K562 (cell line): ENCODE data around the gene DAPP1. TPM values are rescaled to one million over a fixed set of nuclear protein-coding genes. Genes with fewer than 3 reads are reported as not detected.

Experiments
- ATAC-seq: fragments of 200-7000 bp; cut with Tn5 transposase; 3 replicates; pipeline ENCODE4 v1.9.1; 2020; ENCODE audit warnings: moderate library complexity
- BruUV-seq: library from RNA; stranded (reverse); fragments of 400-500 nt; replicated peaks from 2 replicates; lab custom pipeline; 2021; lab: Mats Ljungman, UMichigan
- CTCF ChIA-PET: fragments of 300-600 bp; formaldehyde crosslinking; extraction: SDS; loops from one replicate; lab custom pipeline; 2021; ENCODE audit warnings: low intra/inter-chr PET ratio; lab: Yijun Ruan, JAX
- POLR2A ChIA-PET: fragments of 300-600, 350-650 bp; sonication (Branson Sonifier 250); formaldehyde crosslinking; extraction: SDS; loops from one replicate; lab custom pipeline; 2021; ENCODE audit warnings: antibody characterized with exemption, inconsistent platforms; lab: Yijun Ruan, JAX
- DNase-seq, 4 experiments: peaks; one replicate each; pipeline versions ENCODE4 v3.0.0 to v3.0.0-alpha.2; 2011 to 2018; ENCODE audit warnings: low spot score in 3 of 4, mixed read lengths in 3 of 4; ENCODE audit errors: extremely low read depth in 1 of 4
- FAIRE-seq: peaks from 2 replicates; lab custom pipeline; 2011; peaks lifted over from hg19 to GRCh38; lab: Jason Lieb, UNC
- H2AFZ ChIP-seq: 2 replicates; pipeline ENCODE4 v1.6.0; 2011; ENCODE audit warnings: low read depth, low read length, control low read depth, inconsistent platforms
- H3K27ac ChIP-seq: fragments of 200-600 bp; 3 replicates; pipeline ENCODE4 v1.8.0; 2011; ENCODE audit warnings: low read depth, mild to moderate bottlenecking, control low read depth, inconsistent platforms, low read length, moderate library complexity, mixed read lengths; ENCODE audit errors: extremely low read depth
- H3K27me3 ChIP-seq, 2 experiments: fragments of 300-600 bp in 1 of 2; 2 replicates in 1 of 2; 3 replicates in 1 of 2; pipeline versions ENCODE4 v1.6.0 to v1.8.0; 2011; ENCODE audit warnings: inconsistent platforms in 2 of 2, low read length in 2 of 2, mild to moderate bottlenecking in 1 of 2, mixed read lengths in 1 of 2, moderate library complexity in 1 of 2; ENCODE audit not compliant: control insufficient read depth in 2 of 2, insufficient read depth in 2 of 2
- H3K36me3 ChIP-seq: fragments of 300-600 bp; 3 replicates; pipeline ENCODE4 v1.8.0; 2011; ENCODE audit warnings: mild to moderate bottlenecking, low read length, inconsistent platforms; ENCODE audit not compliant: control insufficient read depth, insufficient read depth
- H3K4me1 ChIP-seq, 2 experiments: fragments of 200-600 bp in 1 of 2; replicated peaks in 1 of 2; 2 replicates in 1 of 2; 3 replicates in 1 of 2; pipeline versions ENCODE4 v1.5.1 to v1.8.0; 2011; ENCODE audit warnings: inconsistent platforms in 2 of 2, low read length in 2 of 2, mild to moderate bottlenecking in 1 of 2, mixed read lengths in 1 of 2, moderate library complexity in 1 of 2; ENCODE audit not compliant: control insufficient read depth in 2 of 2, insufficient read depth in 2 of 2
- H3K4me2 ChIP-seq: 2 replicates; pipeline ENCODE4 v1.6.1; 2011; ENCODE audit warnings: low read length, control low read depth, inconsistent platforms, mixed read lengths; ENCODE audit not compliant: insufficient read depth
- H3K4me3 ChIP-seq: fragments of 200-600 bp; sonication (generic), shearing (Covaris generic); 2 replicates; pipeline ENCODE4 v1.5.1; 2016; ENCODE audit warnings: control low read depth, inconsistent platforms
- H3K79me2 ChIP-seq: fragments of 200-600 bp; 3 replicates; pipeline ENCODE4 v1.8.0; 2011; ENCODE audit warnings: low read length, inconsistent platforms; ENCODE audit not compliant: control insufficient read depth, insufficient read depth
- H3K9ac ChIP-seq, 2 experiments: 2 replicates each; pipeline versions ENCODE4 v1.6.0 to v1.6.1; 2011; ENCODE audit warnings: low read depth in 2 of 2, low read length in 2 of 2, control low read depth in 1 of 2, inconsistent platforms in 1 of 2, mild to moderate bottlenecking in 1 of 2, mixed read lengths in 1 of 2; ENCODE audit not compliant: insufficient read depth in 1 of 2
- H3K9me1 ChIP-seq: one replicate; pipeline ENCODE4 v1.6.0; 2011; ENCODE audit warnings: inconsistent platforms, mild to moderate bottlenecking, low read length, moderate library complexity; ENCODE audit not compliant: control insufficient read depth, insufficient read depth
- H3K9me3 ChIP-seq: replicated peaks from 2 replicates; pipeline ENCODE4 v1.5.1; 2011; ENCODE audit warnings: low read depth, low read length, inconsistent platforms; ENCODE audit not compliant: control insufficient read depth, insufficient read depth
- H4K20me1 ChIP-seq: replicated peaks from 2 replicates; pipeline ENCODE4 v1.6.1; 2011; ENCODE audit warnings: low read length, inconsistent platforms, mixed read lengths; ENCODE audit not compliant: control insufficient read depth, insufficient read depth
- CREM ChIP-seq: IDR thresholded peaks from 2 replicates; pipeline ENCODE4 v1.6.1; 2014; ENCODE audit warnings: antibody characterized with exemption, low read depth
- KAT8 ChIP-seq: fragments of 450-650 bp; IDR thresholded peaks from 2 replicates; pipeline ENCODE4 v1.6.1; 2016; ENCODE audit warnings: low read depth, mild to moderate bottlenecking
- NR4A1 ChIP-seq, 2 experiments: fragments of 250-450 bp in 1 of 2; fragments of 450-650 bp in 1 of 2; sonication (Bioruptor Pico) in 1 of 2; IDR thresholded peaks; 2 replicates each; pipeline versions ENCODE4 v1.4.0 to v1.6.1; 2016 to 2020; ENCODE audit warnings: mild to moderate bottlenecking in 2 of 2, missing compliant biosample characterization in 1 of 2, missing genetic modification characterization in 1 of 2, moderate library complexity in 1 of 2
- POLR2A ChIP-seq: fragments of 450-650 bp; conservative IDR thresholded peaks from 2 replicates; pipeline ENCODE4 v1.6.1; 2016
- RCOR1 ChIP-seq, 2 experiments: IDR thresholded peaks; 2 replicates each; pipeline ENCODE4 v1.6.1; 2012; ENCODE audit warnings: low read depth in 2 of 2, low read length in 2 of 2, borderline replicate concordance in 1 of 2, improper control_type of control experiment in 1 of 2
- SMAD4 ChIP-seq: fragments of 250-450 bp; sonication (Bioruptor Pico); conservative IDR thresholded peaks from 2 replicates; pipeline ENCODE4 v1.8.0; 2021; ENCODE audit warnings: inconsistent platforms, mild to moderate bottlenecking, moderate library complexity
- SNRNP70 ChIP-seq: fragments of 200-400 bp; formaldehyde crosslinking; optimal IDR thresholded peaks from 2 replicates; pipeline ENCODE3; 2017; ENCODE audit warnings: low read depth, low read length
- TSC22D4 ChIP-seq: fragments of 450-650 bp; IDR thresholded peaks from 2 replicates; pipeline ENCODE4 v1.6.1; 2016; ENCODE audit warnings: missing genetic modification characterization, missing biosample characterization, control low read depth
- ZNF239 ChIP-seq: fragments of 250-450 bp; sonication (Bioruptor Pico); IDR thresholded peaks from 2 replicates; pipeline ENCODE4 v1.4.0; 2020; ENCODE audit warnings: mild to moderate bottlenecking
- ZNF431 ChIP-seq: sonication (generic); formaldehyde crosslinking; IDR thresholded peaks from 2 replicates; pipeline ENCODE4 v1.8.0; 2022; ENCODE audit warnings: mild to moderate bottlenecking, missing genetic modification reagents
- in situ Hi-C: fragments of 300-500 bp; cut with MboI; formaldehyde crosslinking; loops from 4 replicates; pipeline ENCODE4 v1.15.0; 2018; ENCODE audit warnings: inconsistent platforms, mixed read lengths
- intact Hi-C: fragments of 100-400 bp; cut with micrococcal nuclease; formaldehyde crosslinking; loops from 2 replicates; pipeline ENCODE4 v1.14.2; 2022
- polyA plus RNA-seq, 8 experiments: library from polyadenylated mRNA; depleted of rRNA in 4 of 8; stranded (reverse) in 5 of 8; unstranded in 3 of 8; fragments of >200 nt; fragmentation: Nextera tagmentation in 2 of 8; fragmentation: Illumina TruSeq in 1 of 8; extraction: Ambion mirVana in 2 of 8; extraction: Trizol in 1 of 8; gene quantifications; 2 replicates each; pipeline versions ENCODE4 v1.2.1 to v1.2.3, GENCODE V29; 2011 to 2014; ENCODE audit warnings: inconsistent platforms in 1 of 8, missing spikeins in 1 of 8
- total RNA-seq, 7 experiments: library from RNA; depleted of rRNA in 6 of 7; stranded (reverse); fragments of >200 nt in 6 of 7; fragmentation: Illumina TruSeq in 2 of 7; extraction: Trizol in 2 of 7; gene quantifications; 2 replicates each; pipeline versions ENCODE4 v1.2.1 to v1.2.3, GENCODE V29; 2011 to 2021; ENCODE audit warnings: low replicate concordance in 1 of 7
- TF ChIP-seq, protein P1 (sequence below): fragments of 450-650 bp; IDR thresholded peaks from 2 replicates; pipeline ENCODE4 v1.6.1; 2016; ENCODE audit warnings: low read depth, mild to moderate bottlenecking, moderate library complexity
- TF ChIP-seq, protein P2 (sequence below): sonication (generic); formaldehyde crosslinking; IDR thresholded peaks from 2 replicates; pipeline ENCODE4 v1.8.0; 2022; ENCODE audit warnings: mild to moderate bottlenecking, missing genetic modification reagents

Gene DAPP1
- total and polyA plus RNA-seq, 9 of the 15 experiments (the other 6 are each of a cell fraction or from before 2014, with no cell fraction given), result 1.9 to 7.2 (median 3.6) TPM

DNA sequence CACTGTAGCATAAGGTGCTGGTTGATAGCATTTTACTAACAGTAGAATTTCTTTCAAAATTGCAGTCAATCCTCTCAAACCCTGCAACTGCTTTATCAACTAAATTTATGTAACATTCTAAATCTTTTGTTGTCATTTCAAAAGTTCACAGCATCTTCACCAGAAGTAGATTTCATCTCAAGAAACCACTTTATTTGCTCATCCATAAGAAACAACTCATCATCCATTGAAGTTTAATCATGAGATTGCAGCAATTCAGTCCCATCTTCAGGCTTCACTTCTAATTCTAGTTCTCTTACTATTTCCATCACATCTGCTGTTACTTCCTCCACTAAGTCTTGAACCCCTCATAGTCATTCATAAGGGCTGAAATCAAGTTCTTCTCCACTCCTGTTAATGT is 55.9 kb downstream of the DAPP1 start:
- H3K9me3 ChIP-seq, result no peaks in the 10 kb centered on the region

DNA sequence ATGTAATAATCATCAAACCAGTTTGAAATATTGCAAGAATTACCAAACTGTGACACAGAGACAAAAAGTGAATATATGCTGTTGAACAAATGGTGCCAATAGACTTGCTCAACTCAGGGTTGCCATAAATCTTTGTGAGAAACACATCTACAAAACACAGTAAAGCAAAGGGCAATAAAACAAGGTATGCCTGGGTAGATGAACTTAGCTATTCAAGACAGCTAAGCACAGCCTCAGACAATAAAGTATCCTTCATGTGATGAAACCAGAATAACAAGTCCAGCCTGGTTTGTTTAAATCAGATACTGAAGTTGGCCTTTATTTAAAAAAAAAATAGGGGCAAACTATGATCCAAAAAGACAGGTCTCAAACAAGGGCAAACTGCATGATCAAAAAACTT is 58.4 kb downstream of the DAPP1 start:
- Histone ChIP-seq H4K20me1 (no peaks in the 10 kb centered on the region), H3K4me3 (no peak overlapping the region), H3K9ac (no peak overlapping the region), H3K4me2 (no peak overlapping the region), H3K4me1 (no peaks in the 10 kb centered on the region), H2AFZ (no peak overlapping the region), H3K9me3 (no peaks in the 10 kb centered on the region), H3K79me2 (no peaks in the 10 kb centered on the region), H3K27ac (no peak overlapping the region), H3K9me1 (no peaks in the 10 kb centered on the region), H3K27me3 (no peaks in the 10 kb centered on the region), H3K36me3 (peaks cover 11% of the 10 kb centered on the region; the same call in 2 of the 3 replicates)
- CTCF ChIA-PET, result interaction anchor here (0.7 kb wide), 1 partner anchor 13 kb away, joined by 3 read pairs; no protein-coding TSS in a partner anchor
- POLR2A ChIA-PET, result interaction anchor here (1.6 kb wide), 1 partner anchor 10 kb away, joined by 6 read pairs; no protein-coding TSS in a partner anchor
- no peak for DNase-seq
- in situ Hi-C loops, result loop anchor here (10.0 kb wide), 1 partner anchor 310 kb away; the partner anchor contains the start of gene TRMT10A
- FAIRE-seq, result no peak
- no TSS peak for BruUV-seq
- ATAC-seq, result no peak
- intact Hi-C loops, result no loop called here
- no peak for TF ChIP-seq SNRNP70
- no peak for TF ChIP-seq RCOR1 (IDR thresholded peaks at IDR 0.05; ENCODE audit: borderline replicate concordance in 1 of 2, low read depth in 2 of 2, low read length in 2 of 2)
- TF ChIP-seq, protein P1, sequence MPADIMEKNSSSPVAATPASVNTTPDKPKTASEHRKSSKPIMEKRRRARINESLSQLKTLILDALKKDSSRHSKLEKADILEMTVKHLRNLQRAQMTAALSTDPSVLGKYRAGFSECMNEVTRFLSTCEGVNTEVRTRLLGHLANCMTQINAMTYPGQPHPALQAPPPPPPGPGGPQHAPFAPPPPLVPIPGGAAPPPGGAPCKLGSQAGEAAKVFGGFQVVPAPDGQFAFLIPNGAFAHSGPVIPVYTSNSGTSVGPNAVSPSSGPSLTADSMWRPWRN, result no peak
- TF ChIP-seq POLR2A, result no peak
- TF ChIP-seq TSC22D4, result no peak
- TF ChIP-seq, protein P2, sequence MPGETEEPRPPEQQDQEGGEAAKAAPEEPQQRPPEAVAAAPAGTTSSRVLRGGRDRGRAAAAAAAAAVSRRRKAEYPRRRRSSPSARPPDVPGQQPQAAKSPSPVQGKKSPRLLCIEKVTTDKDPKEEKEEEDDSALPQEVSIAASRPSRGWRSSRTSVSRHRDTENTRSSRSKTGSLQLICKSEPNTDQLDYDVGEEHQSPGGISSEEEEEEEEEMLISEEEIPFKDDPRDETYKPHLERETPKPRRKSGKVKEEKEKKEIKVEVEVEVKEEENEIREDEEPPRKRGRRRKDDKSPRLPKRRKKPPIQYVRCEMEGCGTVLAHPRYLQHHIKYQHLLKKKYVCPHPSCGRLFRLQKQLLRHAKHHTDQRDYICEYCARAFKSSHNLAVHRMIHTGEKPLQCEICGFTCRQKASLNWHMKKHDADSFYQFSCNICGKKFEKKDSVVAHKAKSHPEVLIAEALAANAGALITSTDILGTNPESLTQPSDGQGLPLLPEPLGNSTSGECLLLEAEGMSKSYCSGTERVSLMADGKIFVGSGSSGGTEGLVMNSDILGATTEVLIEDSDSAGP (CRISPR knock-in tag), result no peak
- TF ChIP-seq CREM, result no peak
- no peak for TF ChIP-seq NR4A1 (CRISPR knock-in tag; IDR thresholded peaks at IDR 0.05)
- no peak for TF ChIP-seq NR4A1 (tag; IDR thresholded peaks at IDR 0.05)
- TF ChIP-seq ZNF239 (CRISPR knock-in tag), result no peak
- no peak for TF ChIP-seq SMAD4 (CRISPR knock-in tag)

More for the DNA sequence above, 55.9 kb downstream of the DAPP1 start:
- in situ Hi-C loops (loop anchor here (5.0 to 10.0 kb wide), 2 partner anchors 60 to 308 kb away; partner anchors contain the start of gene TRMT10A), intact Hi-C loops (no loop called here)
- no peaks in the 10 kb centered on the region for H4K20me1 ChIP-seq
- no peak overlapping the region for H2AFZ ChIP-seq
- H3K79me2 ChIP-seq, result no peaks in the 10 kb centered on the region
- DNase-seq (no peak), FAIRE-seq (no peak), ATAC-seq (no peak)
- H3K27me3 ChIP-seq, result no peaks in the 10 kb centered on the region
- ChIA-PET POLR2A (no interaction called here), CTCF (no interaction called here)
- no peaks in the 10 kb centered on the region for H3K4me1 ChIP-seq
- H3K9me1 ChIP-seq, result no peaks in the 10 kb centered on the region
- no peak overlapping the region for H3K4me2 ChIP-seq
- no TSS peak for BruUV-seq
- TF ChIP-seq ZNF431 (CRISPR knock-in tag) (no peak), KAT8 (no peak)
- no peaks in the 10 kb centered on the region for H3K36me3 ChIP-seq
- no peak overlapping the region for H3K27ac ChIP-seq
- no peak overlapping the region for H3K4me3 ChIP-seq
- no peak overlapping the region for H3K9ac ChIP-seq
